ENCODE results near the gene L3MBTL2. TPM values are rescaled to one million over a fixed set of nuclear protein-coding genes. Genes with fewer than 3 reads are reported as not detected.

The L3MBTL2 gene
- total RNA-seq, 1 experiment from 2014 or later = 28.4 TPM

GRCh38 chr22:41273128-41273527, 68.0 kb downstream of the L3MBTL2 start:
- no peak for DNase-seq (ENCODE audit: low spot score)

GRCh38 chr22:41274856-41275255, 69.7 kb downstream of the L3MBTL2 start:
- DNase-seq (ENCODE audit: low spot score) = no peak

- no peak for DNase-seq (ENCODE audit: low spot score)
Observed at GRCh38 chr22:41280065-41280464, 75.0 kb downstream of the L3MBTL2 start.

GRCh38 chr22:41280854-41281253, 75.7 kb downstream of the L3MBTL2 start:
- no peak for DNase-seq (ENCODE audit: low spot score)

Small RNA genes within 50 kb of the gene (small RNA-seq; reads per million reads assigned to genes)
- not detected for gene MIR6889
- gene RNU6-375P = not detected

Other genes starting within 250 kb of the L3MBTL2 start
- 24.0 and 31.6 TPM in 2 replicates for gene EP300, start 112.7 kb upstream of the L3MBTL2 start, total RNA-seq (2014; rRNA removed; shearing (Covaris generic))
- 0.76 TPM in 1 of 2 replicates, not detected in the other for gene CHADL, start 35.6 kb downstream of the L3MBTL2 start, total RNA-seq (2014; rRNA removed; shearing (Covaris generic))
- gene RANGAP1, start 80.9 kb downstream of the L3MBTL2 start, total RNA-seq (2014; rRNA removed; shearing (Covaris generic)) = 80.2 and 81.2 TPM in 2 replicates
- gene ZC3H7B, start 96.2 kb downstream of the L3MBTL2 start, total RNA-seq (2014; rRNA removed; shearing (Covaris generic)) = 35.6 and 40.9 TPM in 2 replicates
- 10.7 and 16.7 TPM in 2 replicates for gene TEF, start 176.6 kb downstream of the L3MBTL2 start, total RNA-seq (2014; rRNA removed; shearing (Covaris generic))
- 25.1 and 26.6 TPM in 2 replicates for gene TOB2, start 241.5 kb downstream of the L3MBTL2 start, total RNA-seq (2014; rRNA removed; shearing (Covaris generic))

All from HT-29 (cell line).